Stimulated activated CD8-positive, alpha-beta memory T cell treated with anti-CD3 and anti-CD28 coated beads, Interleukin-12 subunit alpha, Interleukin-12 subunit beta, amount 100 ng/mL, for 24 hours (primary cell): ENCODE results near the gene ECHDC3.
"Not testable (repeated sequence)": the region's sequence is repeated elsewhere in the genome, so short reads cannot be mapped to it uniquely, and the experiment has no call there.

ENCODE experiments used
- DNase-seq: peaks from one replicate; pipeline ENCODE4 v3.0.0-alpha.2; 2020; ENCODE audit errors: extremely low read depth

ECHDC3 gene, protein sequence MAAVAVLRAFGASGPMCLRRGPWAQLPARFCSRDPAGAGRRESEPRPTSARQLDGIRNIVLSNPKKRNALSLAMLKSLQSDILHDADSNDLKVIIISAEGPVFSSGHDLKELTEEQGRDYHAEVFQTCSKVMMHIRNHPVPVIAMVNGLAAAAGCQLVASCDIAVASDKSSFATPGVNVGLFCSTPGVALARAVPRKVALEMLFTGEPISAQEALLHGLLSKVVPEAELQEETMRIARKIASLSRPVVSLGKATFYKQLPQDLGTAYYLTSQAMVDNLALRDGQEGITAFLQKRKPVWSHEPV

GRCh38 chr10:11742009-11742778 lies at the start of gene ECHDC3:
Gene ECHDC3 (plus strand): TSS chr10:11742382. CDS start chr10:11742577, 195 bp downstream.
- peak; percentile 11 for DNase-seq

- no peak for DNase-seq
Observed at GRCh38 chr10:11693376-11693775, 48.8 kb upstream of the ECHDC3 start.

DNA sequence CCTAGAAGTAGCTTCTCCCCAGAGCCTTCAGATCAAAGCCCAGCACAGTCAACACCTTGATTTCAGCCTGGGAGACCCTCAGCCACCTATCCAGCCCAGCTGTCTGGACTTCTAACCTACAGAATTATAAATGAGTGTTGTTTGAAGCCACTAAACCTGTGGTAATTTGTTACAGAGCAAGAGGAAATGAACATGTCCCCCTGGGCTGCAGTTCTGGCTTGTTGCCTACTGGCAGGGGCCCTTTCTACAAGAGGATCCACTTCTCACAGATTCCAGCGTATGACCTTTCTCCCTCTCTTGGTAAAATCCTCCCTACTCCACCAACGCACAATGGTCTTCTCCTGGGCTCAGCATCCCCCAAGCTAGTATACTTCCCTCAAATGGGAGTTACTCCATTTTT lies 46.4 kb upstream of the ECHDC3 start:
- no peak for DNase-seq

- no peak for DNase-seq
Observed at GRCh38 chr10:11697718-11698527, 44.3 kb upstream of the ECHDC3 start.

- no peak for DNase-seq
Observed at GRCh38 chr10:11698691-11699549, 43.3 kb upstream of the ECHDC3 start.

DNA sequence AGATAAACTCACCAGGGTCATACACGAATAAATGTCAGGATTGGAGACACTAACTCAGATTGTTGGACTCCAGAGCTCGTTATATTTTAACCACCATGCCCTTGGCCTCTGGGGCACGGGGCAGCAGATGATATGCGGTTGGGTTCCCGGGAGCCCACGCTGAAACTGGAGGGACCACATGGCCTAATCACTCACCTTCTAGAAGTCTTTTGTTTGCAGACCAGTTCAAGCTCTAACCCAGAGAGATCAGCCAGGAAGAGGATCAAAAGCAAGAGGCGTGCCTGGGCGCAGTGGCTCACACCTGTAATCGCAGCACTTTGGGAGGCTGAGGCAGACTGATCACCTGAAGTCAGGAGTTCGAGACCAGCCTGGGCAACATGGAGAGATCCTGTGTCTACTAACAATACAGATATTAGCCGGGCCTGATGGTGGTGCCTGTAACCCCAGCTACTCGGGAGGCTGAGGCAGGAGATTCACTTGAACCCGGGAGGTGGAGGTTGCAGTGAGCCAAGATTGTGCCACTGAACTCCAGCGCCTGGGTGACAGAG lies 42.6 kb upstream of the ECHDC3 start:
- no peak for DNase-seq

DNA sequence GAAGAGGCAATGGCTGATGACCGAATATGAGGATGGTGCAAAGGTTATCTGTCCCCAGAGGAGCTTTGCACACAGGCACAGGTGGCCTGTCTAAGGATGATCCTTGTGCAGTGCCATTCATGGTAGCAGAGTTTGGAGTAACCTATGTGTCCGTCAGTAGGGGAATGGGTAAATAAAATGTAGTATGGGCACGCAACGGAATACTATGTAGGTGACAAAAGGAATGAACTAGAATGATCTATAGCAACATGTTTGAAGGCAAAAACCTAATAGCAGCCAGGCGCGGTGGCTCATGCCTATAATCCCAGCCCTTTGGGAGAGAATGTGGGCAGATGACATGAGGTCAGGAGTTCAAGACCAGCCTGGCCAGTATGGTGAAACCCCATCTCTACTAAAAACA lies 41.6 kb upstream of the ECHDC3 start:
- DNase-seq: no peak

DNA sequence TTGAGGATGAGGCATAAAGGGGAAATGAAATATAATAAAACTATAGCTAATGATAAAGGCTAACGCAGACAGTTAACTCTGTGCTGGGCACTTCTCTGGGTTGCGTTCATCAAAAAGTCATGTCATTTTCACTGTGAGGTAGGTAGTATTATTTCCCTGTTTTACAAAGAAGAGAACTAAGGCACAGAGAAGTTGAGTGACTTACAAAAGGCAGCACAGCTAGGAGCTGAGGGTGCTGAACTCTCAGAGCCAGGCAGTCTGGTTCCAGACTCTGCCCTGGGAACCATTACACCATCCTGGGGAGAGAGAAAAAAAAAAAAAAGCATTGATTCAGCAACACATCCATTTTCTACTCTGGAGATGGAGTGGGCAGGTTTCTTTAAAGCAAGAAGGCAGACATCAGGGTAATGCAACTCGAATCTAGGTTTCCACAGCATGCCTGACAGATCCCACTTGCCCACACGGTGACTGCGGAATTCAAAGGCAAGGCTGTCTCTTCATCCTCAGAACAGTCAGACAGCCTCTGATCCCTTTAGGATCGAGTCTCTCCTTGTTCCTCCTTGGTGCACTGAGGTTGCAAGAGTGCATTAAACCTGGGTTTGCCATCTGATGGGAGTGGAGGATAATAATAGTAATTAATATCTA lies 40.6 kb upstream of the ECHDC3 start:
- no peak for DNase-seq

GRCh38 chr10:11702264-11702663 lies 39.9 kb upstream of the ECHDC3 start:
- no peak for DNase-seq

GRCh38 chr10:11704092-11704491 lies 38.1 kb upstream of the ECHDC3 start:
- no peak for DNase-seq

DNA sequence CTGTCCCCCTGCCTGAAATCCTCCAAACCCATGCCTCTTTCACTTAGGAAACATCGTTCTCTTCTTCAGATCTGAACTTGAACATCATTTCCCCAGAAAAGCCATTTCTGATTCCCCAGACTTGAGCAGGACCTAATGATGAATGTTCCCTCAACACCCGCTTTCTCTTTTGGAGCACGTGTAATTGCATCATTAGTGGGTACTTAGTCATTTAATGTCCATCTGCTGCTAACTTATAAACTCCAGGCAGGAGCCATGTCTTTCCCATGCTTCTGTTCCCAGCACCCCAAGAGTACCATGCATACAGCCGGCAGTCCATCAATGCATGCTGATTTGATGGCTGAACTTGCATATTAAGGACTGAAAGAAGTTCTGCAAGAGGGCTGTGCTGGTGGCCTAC lies 36.5 kb upstream of the ECHDC3 start:
- DNase-seq: no peak

DNA sequence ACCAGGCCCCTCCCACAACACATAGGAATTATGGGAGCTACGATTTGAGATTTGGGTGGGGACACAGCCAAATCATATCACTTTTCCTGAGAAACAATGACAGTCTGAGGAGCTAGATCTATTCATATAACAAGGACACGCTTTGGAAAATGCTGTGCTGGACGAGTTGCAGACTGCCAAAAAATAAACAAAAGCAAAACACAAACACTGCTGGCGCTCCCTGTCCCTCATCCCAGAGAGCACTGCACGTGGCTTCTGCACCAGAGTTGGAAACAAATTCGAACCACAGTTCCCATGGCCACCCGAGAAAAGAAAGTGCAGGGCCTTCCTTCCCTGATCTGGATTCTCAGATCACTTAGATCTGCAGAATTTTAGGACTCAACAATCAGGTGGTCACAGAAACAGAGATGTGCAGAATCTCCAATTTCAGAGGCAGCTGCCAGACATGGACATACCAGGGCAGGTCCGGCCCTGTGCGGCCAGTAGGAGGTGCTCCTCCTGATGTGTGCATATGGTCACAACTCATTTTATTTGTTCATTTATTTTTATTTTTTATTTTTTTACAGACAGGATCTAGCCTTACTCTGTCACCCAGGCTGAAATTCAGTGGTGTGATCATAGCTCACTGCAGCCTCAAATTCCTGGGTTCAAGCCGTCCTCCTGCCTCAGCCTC lies 35.2 kb upstream of the ECHDC3 start:
- DNase-seq: no peak

DNA sequence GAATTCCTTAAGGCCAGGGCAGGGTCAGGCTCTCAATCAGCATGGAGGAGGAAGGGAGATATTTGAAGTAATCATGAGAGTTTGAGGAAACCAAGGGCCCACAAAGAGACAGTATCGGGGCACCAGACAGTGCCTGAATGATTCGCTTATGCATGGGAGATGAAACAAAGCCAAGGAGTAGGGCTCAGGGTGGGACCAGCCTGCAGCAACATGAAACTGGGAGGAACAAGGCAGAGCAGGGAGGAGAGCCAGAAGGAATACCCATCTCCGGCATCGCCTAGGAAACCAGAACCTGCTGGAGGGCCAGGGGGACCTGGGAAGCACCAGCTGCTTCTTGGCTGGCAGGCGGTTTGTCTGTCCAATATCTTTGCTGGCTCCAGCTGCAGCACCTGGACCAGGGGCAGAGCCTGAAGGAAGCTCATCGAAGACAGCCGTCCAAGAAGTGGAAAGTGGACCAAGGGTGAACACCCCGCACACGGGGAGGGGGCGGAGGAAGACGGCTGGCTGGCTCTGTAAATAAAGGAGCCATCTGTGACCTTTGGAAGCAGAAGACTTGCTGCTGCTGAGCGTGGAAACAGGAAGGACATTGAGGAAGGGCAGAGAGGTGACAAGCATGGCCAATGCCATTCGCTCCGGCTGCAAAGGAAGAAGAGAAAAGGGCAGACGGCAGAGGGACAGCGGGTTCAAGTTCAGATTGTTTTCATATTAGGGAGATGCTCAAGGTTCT lies 34.4 kb upstream of the ECHDC3 start:
- DNase-seq: no peak

DNA sequence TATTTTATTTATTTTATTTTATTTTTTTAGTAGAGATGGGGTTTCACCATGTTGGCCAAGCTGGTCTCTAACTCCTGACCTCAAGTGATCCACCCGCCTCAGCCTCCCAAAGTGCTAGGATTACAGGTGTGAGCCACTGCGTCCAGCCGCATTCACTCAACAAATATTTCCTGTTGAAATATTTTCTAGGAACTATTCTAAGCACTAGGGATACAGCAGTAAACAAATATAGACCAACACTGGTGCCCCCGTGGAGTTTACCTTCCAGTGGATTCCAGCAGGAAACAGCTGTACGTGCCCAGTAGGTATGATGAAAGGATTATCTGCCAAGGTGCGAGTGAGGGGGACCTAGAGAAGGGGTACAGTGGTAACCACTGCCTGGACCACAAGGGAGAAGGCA lies 33.4 kb upstream of the ECHDC3 start:
- DNase-seq: not testable (repeated sequence)

DNA sequence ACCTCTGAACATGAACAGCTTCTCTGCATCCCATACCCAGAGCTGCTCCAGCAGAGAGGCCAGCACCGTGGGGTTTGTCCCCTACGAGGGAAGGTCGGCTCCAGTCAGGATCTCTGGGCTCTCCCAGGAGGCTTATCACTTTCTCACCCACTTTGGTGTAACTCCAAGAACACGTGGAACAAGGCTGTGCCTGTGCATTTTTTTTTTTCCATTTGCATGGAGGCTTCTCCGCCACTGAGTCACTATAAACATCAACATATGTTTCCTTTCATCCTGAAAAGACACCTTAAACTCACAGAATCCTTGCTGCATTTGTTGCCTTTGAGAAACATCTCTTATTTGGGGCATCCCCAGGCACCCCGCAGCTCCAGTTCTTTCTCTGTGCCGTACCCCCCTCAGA lies 29.4 kb upstream of the ECHDC3 start:
- DNase-seq: no peak

- DNase-seq: no peak
Observed at GRCh38 chr10:11713186-11713743, 28.9 kb upstream of the ECHDC3 start.

GRCh38 chr10:11713963-11714362 lies 28.2 kb upstream of the ECHDC3 start:
- no peak for DNase-seq

- no peak for DNase-seq
Observed at GRCh38 chr10:11714750-11715365, 27.3 kb upstream of the ECHDC3 start.
